Measurements from ENCODE around the gene GNPAT. TPM values are rescaled to one million over a fixed set of nuclear protein-coding genes. Genes with fewer than 3 reads are reported as not detected.

Gene GNPAT
- total and polyA plus RNA-seq, 2 of the 8 experiments (the other 6 are each of a cell fraction or from before 2014, with no cell fraction given), result 22.9 to 47.4 TPM

- H4K91ac ChIP-seq (replicated peaks; ENCODE audit: insufficient read length, low read length), result no peak overlapping the region
- H3K18ac ChIP-seq (ENCODE audit: extremely low read depth, low read length), result no peak overlapping the region
- H3K79me2 ChIP-seq (ENCODE audit: control insufficient read depth in 1 of 2, insufficient read depth in 2 of 2, low read length in 2 of 2), result no peaks in the 10 kb centered on the region
- H2BK120ac ChIP-seq (replicated peaks; ENCODE audit: low read depth, low read length), result no peak overlapping the region
- H3K79me1 ChIP-seq (ENCODE audit: low read depth, low read length), result no peaks in the 10 kb centered on the region
- peaks cover 0 to 2% of the 10 kb centered on the region in 2 experiments for H4K20me1 ChIP-seq (replicated peaks in 1 of 2; ENCODE audit: control insufficient read depth in 1 of 2, insufficient read depth in 2 of 2, low read length in 2 of 2)
- H4K5ac ChIP-seq (ENCODE audit: insufficient read length, low read depth, low read length), result no peak overlapping the region
- no peaks in the 10 kb centered on the region for H3K4me1 ChIP-seq (replicated peaks in 1 of 4; ENCODE audit: control insufficient read depth in 3 of 4, insufficient read depth in 4 of 4, low read length in 3 of 4)
- no peaks in the 10 kb centered on the region for H3K36me3 ChIP-seq (ENCODE audit: control insufficient read depth in 2 of 4, insufficient read depth in 4 of 4, low read length in 3 of 4)
- POLR2A ChIA-PET (ENCODE audit: partially characterized antibody), result interaction anchor here (0.9 kb wide), 1 partner anchor 25 kb away, joined by 3 read pairs; no protein-coding TSS in a partner anchor
- H3K9me3 ChIP-seq (ENCODE audit: insufficient read depth in 2 of 2, low read depth in 1 of 2, low read length in 1 of 2), result no peaks in the 10 kb centered on the region
- no peak for DNase-seq (ENCODE audit: low read depth in 1 of 2, low spot score in 2 of 2)
- no peak overlapping the region for H4K8ac ChIP-seq (ENCODE audit: extremely low read depth, insufficient read depth, low read length)
- H3K27ac ChIP-seq (ENCODE audit: low read depth, low read length), result no peak overlapping the region
- WGBS, 2 experiments (ENCODE audit: extremely low coverage in 1 of 2, insufficient coverage in 1 of 2, insufficient read length in 1 of 2, insufficient replicate concordance in 2 of 2, low coverage in 1 of 2, low lambda C conversion rate in 2 of 2, missing lambda C conversion rate in 1 of 2), result 92% methylated on average over 7 of the region's 7 CpGs; no CpG with 5 or more reads in 1 of the 2 experiments
- H3K56ac ChIP-seq (replicated peaks; ENCODE audit: insufficient read length, low read depth, low read length), result no peak overlapping the region
- H2BK12ac ChIP-seq (ENCODE audit: low read depth, low read length), result no peak overlapping the region
- no peak for FAIRE-seq
- no peak overlapping the region for H2AFZ ChIP-seq (ENCODE audit: low read length)
- no peak overlapping the region for H3K4me2 ChIP-seq (ENCODE audit: insufficient read depth in 1 of 2, low read depth in 2 of 2, low read length in 2 of 2)
- TF ChIP-seq RXRA (IDR thresholded peaks at IDR 0.05; ENCODE audit: insufficient read depth, low read depth, low read length) (no peak), BCL11A (IDR thresholded peaks at IDR 0.05; ENCODE audit: low read depth in 2 of 2, low read length in 2 of 2) (no peak), KDM4A (IDR thresholded peaks at IDR 0.05; ENCODE audit: low read depth, low read length, severe bottlenecking) (no peak), MAFK (IDR thresholded peaks at IDR 0.05; ENCODE audit: low read depth, low read length) (no peak), TAF1 (IDR thresholded peaks at IDR 0.05; ENCODE audit: low read depth, low read length) (no peak), POLR2AphosphoS5 (IDR thresholded peaks at IDR 0.05; ENCODE audit: low read depth, low read length) (no peak), KDM1A (IDR thresholded peaks at IDR 0.05; ENCODE audit: borderline replicate concordance, low read length) (no peak), POLR2A (IDR thresholded peaks at IDR 0.05; ENCODE audit: control extremely low read depth in 1 of 2, low read depth in 2 of 2, low read length in 2 of 2) (no peak), SIN3A (conservative IDR thresholded peaks at IDR 0.05 in 1 of 2, IDR thresholded peaks at IDR 0.05 in 1 of 2; ENCODE audit: low read depth in 1 of 2, low read length in 2 of 2) (no peak), CBX8 (IDR thresholded peaks at IDR 0.05; ENCODE audit: borderline replicate concordance, low read depth, low read length) (no peak), NANOG (IDR thresholded peaks at IDR 0.05; ENCODE audit: insufficient read depth, low read depth, low read length, poor library complexity, severe bottlenecking) (no peak), SIRT6 (IDR thresholded peaks at IDR 0.05; ENCODE audit: low read length) (no peak)
- TF ChIP-seq, protein P1, sequence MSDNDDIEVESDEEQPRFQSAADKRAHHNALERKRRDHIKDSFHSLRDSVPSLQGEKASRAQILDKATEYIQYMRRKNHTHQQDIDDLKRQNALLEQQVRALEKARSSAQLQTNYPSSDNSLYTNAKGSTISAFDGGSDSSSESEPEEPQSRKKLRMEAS (IDR thresholded peaks at IDR 0.05), result no peak
- no peak overlapping the region for H2AK5ac ChIP-seq (ENCODE audit: low read depth, low read length)
- no peak overlapping the region for H2BK5ac ChIP-seq (ENCODE audit: low read depth, low read length)
- H2BK20ac ChIP-seq (ENCODE audit: low read length), result no peak overlapping the region
- H3K4ac ChIP-seq (replicated peaks; ENCODE audit: insufficient read length, low read depth, low read length), result no peak overlapping the region
- H3K14ac ChIP-seq (ENCODE audit: insufficient read length), result no peak overlapping the region
- H3K9ac ChIP-seq (replicated peaks in 1 of 4; ENCODE audit: extremely low read depth in 1 of 4, low read depth in 3 of 4, low read length in 3 of 4), result no peak overlapping the region
- no peak overlapping the region for H3K4me3 ChIP-seq (ENCODE audit: extremely low read depth in 1 of 4, insufficient read depth in 2 of 4, low read depth in 3 of 4, low read length in 4 of 4)
- no peak overlapping the region for H2BK15ac ChIP-seq (ENCODE audit: low read length)
- CTCF ChIA-PET (ENCODE audit: partially characterized antibody), result interaction anchor here (1.2 to 1.4 kb wide), 3 partner anchors 11 to 402 kb away, joined by 4 to 5 read pairs (median 5); no protein-coding TSS in a partner anchor
- H3K23me2 ChIP-seq (ENCODE audit: low read depth, low read length), result no peaks in the 10 kb centered on the region; the same call in 1 of the 2 replicates
- H3K27me3 ChIP-seq (replicated peaks in 1 of 4; ENCODE audit: control insufficient read depth in 3 of 4, extremely low read depth in 1 of 4, insufficient read depth in 3 of 4, low read length in 3 of 4), result peaks cover 0 to 6% (median 3%) of the 10 kb centered on the region in 4 experiments; a peak in 4 of 7 replicates
- no peak overlapping the region for H3K23ac ChIP-seq (ENCODE audit: insufficient read length)
Measured at GRCh38 chr1:231199868-231200267, 41.1 kb upstream of the GNPAT start.
